Psoas muscle (tissue), 8 donors: ENCODE results near the gene GALNT9. TPM values are rescaled to one million over a fixed set of nuclear protein-coding genes. Genes with fewer than 3 reads are reported as not detected.

ENCODE experiments used
- ATAC-seq, 4 donors: fragments of 200-7000 bp; cut with Tn5 transposase; one replicate each; pipeline ENCODE4 v1.9.1; 2020; ENCODE audit warnings: moderate library complexity in 3 of 4, mild to moderate bottlenecking in 2 of 4
- DNase-seq, 2 donors: peaks; one replicate each; pipeline ENCODE4 v3.0.0-alpha.2; 2020
- H3K27ac ChIP-seq: fragments of 200-600 bp; one replicate; pipeline ENCODE4 v1.8.0; 2022
- H3K27me3 ChIP-seq, 3 donors: fragments of 200-600 bp in 1 of 3; one replicate each; pipeline versions ENCODE4 v1.6.1 to v1.8.0; 2013 to 2022; ENCODE audit warnings: low read length in 2 of 3, mild to moderate bottlenecking in 2 of 3, moderate library complexity in 1 of 3; ENCODE audit not compliant: insufficient read depth in 3 of 3
- H3K36me3 ChIP-seq, 2 donors: fragments of 200-600 bp in 1 of 2; one replicate each; pipeline versions ENCODE4 v1.6.1 to v1.8.0; 2013 to 2022; ENCODE audit warnings: low read depth in 1 of 2, mild to moderate bottlenecking in 1 of 2, moderate library complexity in 1 of 2; ENCODE audit not compliant: insufficient read depth in 1 of 2
- H3K4me1 ChIP-seq: fragments of 200-600 bp; one replicate; pipeline ENCODE4 v1.8.0; 2022
- H3K4me3 ChIP-seq: fragments of 200-600 bp; one replicate; pipeline ENCODE4 v1.8.0; 2022; ENCODE audit warnings: mild to moderate bottlenecking
- H3K9me3 ChIP-seq: fragments of 200-600 bp; one replicate; pipeline ENCODE4 v1.8.0; 2022
- WGBS, 3 donors: extraction: QIAGEN DNeasy Blood & Tissue Kit; methylation state at CpG; one replicate each; pipeline versions ENCODE4 v1.1.6 to v1.1.7; 2013; 5-methylcytosine and 5-hydroxymethylcytosine counted together
- intact Hi-C, 2 donors: fragments of 100-400 bp; cut with DNase I; formaldehyde crosslinking; loops; one replicate each; pipeline versions ENCODE4 v1.11.0 to v1.14.2; 2022
- polyA plus RNA-seq, 3 donors: library from polyadenylated mRNA; stranded (reverse); fragments of 200-250 nt; gene quantifications; one replicate each; pipeline ENCODE4 v1.2.3, GENCODE V29; 2013
- total RNA-seq, 4 donors: library from RNA; stranded (reverse); fragmentation: NEBNext Ultra II Directional in 2 of 4; extraction: Animal tissue kit (Norgen Biotek cat#: 25700) in 2 of 4; gene quantifications; one replicate each; pipeline versions ENCODE4 v1.2.1 to v1.2.4, GENCODE V29; 2021 to 2023
- TF ChIP-seq, protein P1 (sequence below): fragments of 200-600 bp; IDR thresholded peaks from one replicate; pipeline ENCODE4 v1.8.0; 2022; ENCODE audit warnings: antibody characterized with exemption
- donor health status: healthy with polysubstance abuse.
- donor health status: DM: no; HTN: no; CAD: no; lungs with moderate emphysema.
- donor health status: Bipolar disorder and iron deficiency.
- donor health status: healthy.
- donor health status: DM: yes; HTN: yes; CAD: no.
- donor health status: DM: no; HTN: no; CAD: no.
- donor health status: DM: no; HTN: no; CAD: no.
- donor health status: DM: yes; HTN: yes; CAD: no.

Gene GALNT9
- total and polyA plus RNA-seq, 7 donors = 0.01 to 0.21 (median 0.08) TPM; not detected in 4

DNA sequence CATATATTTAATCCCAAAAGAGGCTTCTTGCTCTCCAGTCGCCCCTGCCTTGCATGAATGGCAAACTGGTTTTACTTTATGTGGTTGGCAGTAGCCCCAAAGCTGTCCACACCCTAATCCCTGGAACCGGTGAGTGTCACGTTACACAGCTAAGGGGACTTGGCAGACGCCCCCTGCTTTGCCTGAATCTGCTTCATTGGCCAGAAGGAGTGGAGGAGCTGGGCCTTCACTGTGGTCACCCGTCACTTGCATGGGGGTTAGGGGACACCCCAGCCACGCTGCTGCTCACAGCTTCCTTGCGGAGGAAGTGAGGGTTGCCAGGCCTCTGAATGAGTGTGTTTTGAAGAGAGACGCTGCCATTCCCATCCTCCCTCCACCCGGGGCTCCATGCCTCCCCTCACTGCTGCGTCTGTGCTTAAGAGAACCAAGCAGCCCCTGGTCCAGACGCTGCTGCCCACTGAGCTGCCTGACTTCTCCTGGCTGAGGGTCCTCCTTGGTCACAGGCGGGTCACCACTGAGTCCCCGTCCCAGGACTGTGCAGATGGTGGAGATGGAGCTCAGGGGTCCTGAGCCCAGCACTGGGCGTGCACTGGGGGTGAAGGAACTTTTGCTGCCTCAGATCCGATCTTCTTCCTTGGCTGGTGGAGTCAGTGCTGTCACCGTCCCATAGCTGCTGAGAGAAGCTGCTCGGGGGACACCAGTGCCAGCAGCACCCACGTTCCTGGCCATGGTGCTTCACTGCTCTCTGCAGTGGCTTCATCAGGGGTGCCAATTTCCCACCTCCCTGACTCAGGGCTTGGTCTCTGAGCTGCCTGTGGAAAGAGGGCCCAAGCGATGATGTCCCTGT is 39.8 kb downstream of the GALNT9 start:
- no peak overlapping the region for H3K27ac ChIP-seq
- ATAC-seq (no peak), DNase-seq (peak in 1 of 2 donors; percentile 45)
- H3K36me3 ChIP-seq = no peaks in the 10 kb centered on the region
- no peak overlapping the region for H3K4me3 ChIP-seq
- intact Hi-C loops = no loop called here
- TF ChIP-seq, protein P1, sequence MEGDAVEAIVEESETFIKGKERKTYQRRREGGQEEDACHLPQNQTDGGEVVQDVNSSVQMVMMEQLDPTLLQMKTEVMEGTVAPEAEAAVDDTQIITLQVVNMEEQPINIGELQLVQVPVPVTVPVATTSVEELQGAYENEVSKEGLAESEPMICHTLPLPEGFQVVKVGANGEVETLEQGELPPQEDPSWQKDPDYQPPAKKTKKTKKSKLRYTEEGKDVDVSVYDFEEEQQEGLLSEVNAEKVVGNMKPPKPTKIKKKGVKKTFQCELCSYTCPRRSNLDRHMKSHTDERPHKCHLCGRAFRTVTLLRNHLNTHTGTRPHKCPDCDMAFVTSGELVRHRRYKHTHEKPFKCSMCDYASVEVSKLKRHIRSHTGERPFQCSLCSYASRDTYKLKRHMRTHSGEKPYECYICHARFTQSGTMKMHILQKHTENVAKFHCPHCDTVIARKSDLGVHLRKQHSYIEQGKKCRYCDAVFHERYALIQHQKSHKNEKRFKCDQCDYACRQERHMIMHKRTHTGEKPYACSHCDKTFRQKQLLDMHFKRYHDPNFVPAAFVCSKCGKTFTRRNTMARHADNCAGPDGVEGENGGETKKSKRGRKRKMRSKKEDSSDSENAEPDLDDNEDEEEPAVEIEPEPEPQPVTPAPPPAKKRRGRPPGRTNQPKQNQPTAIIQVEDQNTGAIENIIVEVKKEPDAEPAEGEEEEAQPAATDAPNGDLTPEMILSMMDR = no peak
- no peaks in the 10 kb centered on the region for H3K9me3 ChIP-seq
- WGBS, 3 donors = 25 to 40% (median 25%) methylated on average over 19 of the region's 19 CpGs
- H3K4me1 ChIP-seq = no peaks in the 10 kb centered on the region
- H3K27me3 ChIP-seq = peaks cover 0 to 77% (median 23%) of the 10 kb centered on the region in 3 donors

DNA sequence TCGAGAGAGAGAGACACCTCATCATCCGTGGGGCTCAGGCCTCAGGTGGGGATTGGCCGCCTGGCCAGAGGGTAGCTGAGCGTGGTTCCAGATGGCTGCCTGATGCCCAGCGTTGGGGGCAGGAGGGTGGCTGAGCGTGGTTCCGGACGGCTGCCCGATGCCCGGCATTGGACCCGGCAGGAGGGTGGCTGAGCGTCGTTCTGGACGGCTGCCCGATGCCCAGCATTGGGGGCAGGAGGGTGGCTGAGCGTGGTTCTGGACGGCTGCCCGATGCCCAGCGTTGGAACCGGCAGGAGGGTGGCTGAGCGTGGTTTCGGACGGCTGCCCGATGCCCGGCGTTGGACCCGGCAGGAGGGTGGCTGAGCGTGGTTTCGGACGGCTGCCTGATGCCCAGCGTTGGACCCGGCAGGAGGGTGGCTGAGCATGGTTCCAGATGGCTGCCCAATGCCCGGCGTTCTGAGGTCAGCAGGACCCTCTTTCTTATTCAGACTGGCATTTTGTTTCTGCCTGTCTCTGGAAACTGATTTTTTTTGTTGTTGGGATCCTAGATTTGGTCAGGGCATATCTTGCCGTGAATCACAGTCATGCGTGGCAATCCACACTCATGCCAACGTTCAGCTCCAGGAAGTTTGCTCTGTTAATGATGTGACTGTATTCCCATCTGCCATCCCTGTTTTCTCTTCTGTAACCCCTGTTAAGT is 40.7 kb downstream of the GALNT9 start:
- TF ChIP-seq, protein P1 = no peak
- H3K36me3 ChIP-seq = no peaks in the 10 kb centered on the region
- 23 to 51% (median 46%) methylated on average over 37 of the region's 37 CpGs for WGBS, 3 donors
- H3K27ac ChIP-seq = no peak overlapping the region
- peak in 1 of 2 donors; percentile 34 for DNase-seq
- no peaks in the 10 kb centered on the region for H3K4me1 ChIP-seq
- H3K4me3 ChIP-seq = no peak overlapping the region
- intact Hi-C loops = no loop called here
- peaks cover 0 to 79% (median 23%) of the 10 kb centered on the region in 3 donors for H3K27me3 ChIP-seq
- H3K9me3 ChIP-seq = no peaks in the 10 kb centered on the region
- ATAC-seq = no peak

DNA sequence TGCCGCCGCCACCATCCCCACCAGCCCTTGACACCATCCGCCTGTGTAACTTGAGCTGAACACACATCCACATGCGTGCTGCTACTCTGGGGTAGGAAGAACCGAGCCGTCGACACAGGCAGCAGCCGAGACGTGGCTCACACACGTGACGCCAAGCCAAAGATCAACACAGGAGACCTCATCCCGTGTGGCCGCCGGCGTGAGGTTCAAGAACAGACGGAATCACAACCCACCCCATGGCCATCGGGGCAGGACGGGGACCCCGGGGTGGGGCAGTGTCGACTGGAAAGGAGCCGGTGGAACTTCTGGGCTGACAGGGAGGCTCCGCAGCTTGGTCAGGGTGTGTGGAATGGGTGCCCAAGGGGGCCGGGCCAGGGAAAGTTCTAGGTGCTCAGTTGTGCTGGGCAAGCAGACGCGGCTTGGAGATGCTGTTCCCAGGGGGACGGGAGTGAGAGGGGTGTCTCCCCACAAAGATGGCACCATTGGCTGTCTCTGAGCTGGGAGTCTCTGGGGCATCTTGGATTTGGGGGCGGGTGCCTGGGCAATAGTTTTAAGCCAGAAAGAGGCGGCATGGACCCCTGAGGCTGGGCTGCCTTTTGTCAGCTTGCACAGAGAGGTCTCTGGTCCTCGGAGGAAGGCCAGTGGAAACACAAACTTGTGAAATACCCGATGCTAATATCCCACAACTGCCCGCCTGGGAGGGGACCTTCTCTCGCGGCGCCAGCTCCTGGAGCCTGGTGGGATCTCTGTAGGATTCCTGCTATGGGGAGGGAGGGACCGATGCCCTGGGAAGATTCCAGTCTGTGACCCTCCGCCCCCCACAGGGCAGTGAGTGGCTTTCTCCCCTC is 41.8 kb downstream of the GALNT9 start:
- H3K9me3 ChIP-seq = no peaks in the 10 kb centered on the region
- H3K27me3 ChIP-seq = peaks cover 0 to 83% (median 21%) of the 10 kb centered on the region in 3 donors
- no peak overlapping the region for H3K4me3 ChIP-seq
- no peaks in the 10 kb centered on the region for H3K36me3 ChIP-seq
- TF ChIP-seq, protein P1 = no peak
- WGBS, 3 donors = 69 to 72% (median 69%) methylated on average over 36 of the region's 36 CpGs
- ATAC-seq = no peak
- no peaks in the 10 kb centered on the region for H3K4me1 ChIP-seq
- H3K27ac ChIP-seq = no peak overlapping the region
- DNase-seq = peak; percentile 9 to 39
- intact Hi-C loops = no loop called here

DNA sequence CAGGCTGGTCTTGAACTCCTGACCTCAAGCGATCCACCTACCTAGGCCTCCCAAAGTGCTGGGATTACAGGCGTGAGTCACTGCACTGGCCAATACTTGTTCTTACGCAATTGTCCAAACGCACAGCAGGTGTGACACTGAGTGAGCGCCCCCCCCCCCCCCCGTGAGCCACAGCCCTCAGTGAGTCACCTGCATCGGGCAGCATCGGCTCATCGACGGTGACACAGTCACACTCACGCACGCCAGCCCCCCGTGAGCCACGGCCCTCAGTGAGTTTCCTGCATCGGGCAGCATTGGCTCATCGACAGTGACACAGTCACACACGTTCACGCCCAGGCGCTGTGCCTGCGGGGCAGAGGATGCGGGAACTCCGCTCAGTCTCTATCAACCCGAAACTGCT is 42.5 kb downstream of the GALNT9 start:
- ATAC-seq = no peak
- H3K27ac ChIP-seq = no peak overlapping the region
- no peaks in the 10 kb centered on the region for H3K4me1 ChIP-seq

More for the DNA sequence above, 42.5 kb downstream of the GALNT9 start:
- DNase-seq = peak; percentile 11 to 38
- TF ChIP-seq, protein P1 = no peak
- H3K4me3 ChIP-seq = no peak overlapping the region
- no peaks in the 10 kb centered on the region for H3K36me3 ChIP-seq
- H3K9me3 ChIP-seq = no peaks in the 10 kb centered on the region
- WGBS, 3 donors = 58 to 68% (median 65%) methylated on average over 22 to 23 of the region's 23 CpGs
- H3K27me3 ChIP-seq = peaks cover 0 to 80% (median 22%) of the 10 kb centered on the region in 3 donors
- intact Hi-C loops = no loop called here
